HUES6 (cell line): ENCODE data around the gene AAMP.
A peak's percentile ranks its signal among the peaks of the same experiment; 100 is the strongest.

Experiments used
- H3K27ac ChIP-seq: 2 replicates; pipeline ENCODE4 v1.7.0; 2013; ENCODE audit warnings: low read depth, mild to moderate bottlenecking, low read length, inconsistent platforms
- H3K27me3 ChIP-seq: 2 replicates; pipeline ENCODE4 v1.6.1; 2013; ENCODE audit warnings: low read length; ENCODE audit not compliant: control insufficient read depth, insufficient read depth
- H3K36me3 ChIP-seq: 2 replicates; pipeline ENCODE4 v1.6.1; 2013; ENCODE audit warnings: low read length; ENCODE audit not compliant: control insufficient read depth, insufficient read depth
- H3K4me1 ChIP-seq: 2 replicates; pipeline ENCODE4 v1.6.1; 2013; ENCODE audit warnings: low read length; ENCODE audit not compliant: control insufficient read depth, insufficient read depth
- H3K4me3 ChIP-seq: 2 replicates; pipeline ENCODE4 v1.5.1; 2013; ENCODE audit warnings: low read depth, low read length
- H3K9ac ChIP-seq: one replicate; pipeline ENCODE4 v1.6.1; 2013; ENCODE audit warnings: mild to moderate bottlenecking, low read length
- H3K9me3 ChIP-seq: 2 replicates; pipeline ENCODE4 v1.6.1; 2013; ENCODE audit warnings: low read depth, low read length; ENCODE audit not compliant: control insufficient read depth, insufficient read depth

The AAMP gene

DNA sequence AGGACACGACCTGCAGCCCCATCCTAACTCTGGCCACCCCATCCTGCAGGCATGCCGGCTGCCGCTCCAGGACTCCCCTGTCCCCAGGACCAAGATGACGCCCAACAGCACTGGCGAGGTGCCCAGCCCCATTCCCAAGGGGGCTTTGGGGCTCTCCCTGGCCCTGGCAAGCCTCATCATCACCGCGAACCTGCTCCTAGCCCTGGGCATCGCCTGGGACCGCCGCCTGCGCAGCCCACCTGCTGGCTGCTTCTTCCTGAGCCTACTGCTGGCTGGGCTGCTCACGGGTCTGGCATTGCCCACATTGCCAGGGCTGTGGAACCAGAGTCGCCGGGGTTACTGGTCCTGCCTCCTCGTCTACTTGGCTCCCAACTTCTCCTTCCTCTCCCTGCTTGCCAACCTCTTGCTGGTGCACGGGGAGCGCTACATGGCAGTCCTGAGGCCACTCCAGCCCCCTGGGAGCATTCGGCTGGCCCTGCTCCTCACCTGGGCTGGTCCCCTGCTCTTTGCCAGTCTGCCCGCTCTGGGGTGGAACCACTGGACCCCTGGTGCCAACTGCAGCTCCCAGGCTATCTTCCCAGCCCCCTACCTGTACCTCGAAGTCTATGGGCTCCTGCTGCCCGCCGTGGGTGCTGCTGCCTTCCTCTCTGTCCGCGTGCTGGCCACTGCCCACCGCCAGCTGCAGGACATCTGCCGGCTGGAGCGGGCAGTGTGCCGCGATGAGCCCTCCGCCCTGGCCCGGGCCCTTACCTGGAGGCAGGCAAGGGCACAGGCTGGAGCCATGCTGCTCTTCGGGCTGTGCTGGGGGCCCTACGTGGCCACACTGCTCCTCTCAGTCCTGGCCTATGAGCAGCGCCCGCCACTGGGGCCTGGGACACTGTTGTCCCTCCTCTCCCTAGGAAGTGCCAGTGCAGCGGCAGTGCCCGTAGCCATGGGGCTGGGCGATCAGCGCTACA is 7.0 kb downstream of the AAMP start:
- no peaks in the 10 kb centered on the region for H3K27me3 ChIP-seq
- H3K4me1 ChIP-seq = peaks cover 33% of the 10 kb centered on the region
- no peak overlapping the region for H3K9ac ChIP-seq
- H3K27ac ChIP-seq = no peak overlapping the region
- peaks cover 48% of the 10 kb centered on the region for H3K36me3 ChIP-seq
- no peaks in the 10 kb centered on the region for H3K9me3 ChIP-seq
- no peak overlapping the region for H3K4me3 ChIP-seq

DNA sequence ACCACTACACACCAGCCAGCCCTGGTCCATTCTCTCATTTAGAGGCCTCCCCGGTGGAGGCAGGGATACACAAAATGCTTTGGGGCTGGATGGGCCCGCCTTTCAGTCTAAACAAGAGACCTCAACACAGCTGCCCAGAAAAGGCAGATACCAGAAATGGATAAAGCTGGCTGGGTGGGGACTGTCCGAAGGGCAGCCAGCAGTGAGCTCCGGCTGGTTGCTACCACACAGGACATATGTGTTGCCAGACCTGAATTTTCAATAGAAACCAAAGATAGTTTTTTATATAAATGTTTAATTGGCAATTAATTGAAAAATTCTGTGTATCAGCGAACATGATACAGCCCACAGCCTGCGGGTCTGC is 7.7 kb downstream of the AAMP start:
- peaks cover 33% of the 10 kb centered on the region for H3K4me1 ChIP-seq
- H3K9me3 ChIP-seq = no peaks in the 10 kb centered on the region
- no peak overlapping the region for H3K27ac ChIP-seq
- H3K4me3 ChIP-seq = no peak overlapping the region
- H3K36me3 ChIP-seq = peaks cover 43% of the 10 kb centered on the region
- no peaks in the 10 kb centered on the region for H3K27me3 ChIP-seq
- H3K9ac ChIP-seq = peak overlapping the region; percentile 41

- Histone ChIP-seq H3K27me3 (no peaks in the 10 kb centered on the region), H3K27ac (peak overlapping the region; percentile 37; the same call in 1 of the 2 replicates), H3K9me3 (no peaks in the 10 kb centered on the region), H3K4me3 (no peak overlapping the region), H3K4me1 (peaks cover 33% of the 10 kb centered on the region), H3K9ac (peak overlapping the region; percentile 41), H3K36me3 (peaks cover 37% of the 10 kb centered on the region)
Observed at GRCh38 chr2:218261423-218262236, 8.3 kb downstream of the AAMP start.

DNA sequence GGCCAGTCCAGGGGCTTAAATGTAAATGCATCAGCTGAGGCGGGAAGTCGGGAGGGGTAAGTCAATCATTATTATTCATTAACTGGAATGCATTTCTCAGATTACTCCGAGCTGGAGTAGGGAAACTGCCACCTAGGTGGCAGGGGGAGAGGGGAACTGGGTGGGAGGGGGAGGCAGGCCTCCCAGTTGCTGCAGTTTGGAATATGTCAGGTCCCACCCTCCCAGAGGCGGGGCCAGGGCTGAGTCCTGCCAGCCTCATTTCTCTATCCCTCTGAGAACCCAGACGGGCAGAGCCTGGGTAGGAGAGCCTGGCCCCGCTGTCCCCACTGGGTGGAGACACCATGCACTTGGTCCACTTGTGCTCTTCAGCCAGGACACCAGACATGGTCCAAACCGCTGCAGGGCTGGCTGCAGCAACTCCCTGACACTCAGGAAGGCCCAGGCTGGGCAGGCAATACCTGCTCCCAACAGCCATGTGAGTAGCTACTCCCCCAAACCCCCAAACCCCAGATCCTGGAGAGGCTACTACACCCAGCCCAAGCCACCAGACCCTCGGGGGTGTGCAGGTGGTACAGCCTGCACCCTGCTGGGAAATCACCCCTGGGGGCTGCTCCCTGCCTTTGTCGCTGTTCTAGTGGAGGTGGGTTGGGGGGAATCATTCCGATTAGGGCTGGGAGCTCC is 9.1 kb downstream of the AAMP start, which contains the start of gene GPBAR1:
Gene GPBAR1, plus strand, starts transcription at position 274 of the 681 bp plus-strand sequence. CDS start 1,710 bp downstream, outside the sequence.
- H3K27me3 ChIP-seq = no peaks in the 10 kb centered on the region
- H3K27ac ChIP-seq = peak within 1 kb of the TSS; percentile 37; the same call in 1 of the 2 replicates
- peak within 1 kb of the TSS; percentile 41 for H3K9ac ChIP-seq
- H3K9me3 ChIP-seq = no peaks in the 10 kb centered on the region
- peaks cover 33% of the 10 kb centered on the region for H3K36me3 ChIP-seq
- H3K4me1 ChIP-seq = peaks cover 33% of the 10 kb centered on the region
- H3K4me3 ChIP-seq = no peak within 1 kb of the TSS

- no peak overlapping the region for H3K4me3 ChIP-seq
- no peak overlapping the region for H3K9ac ChIP-seq
- H3K27me3 ChIP-seq = no peaks in the 10 kb centered on the region
- no peaks in the 10 kb centered on the region for H3K9me3 ChIP-seq
- peaks cover 33% of the 10 kb centered on the region for H3K4me1 ChIP-seq
- H3K27ac ChIP-seq = no peak overlapping the region
- H3K36me3 ChIP-seq = peaks cover 33% of the 10 kb centered on the region
Observed at GRCh38 chr2:218260166-218260565, 9.8 kb downstream of the AAMP start.

- H3K9ac ChIP-seq = no peak overlapping the region
- H3K36me3 ChIP-seq = peaks cover 33% of the 10 kb centered on the region
- no peak overlapping the region for H3K27ac ChIP-seq
- H3K4me1 ChIP-seq = peaks cover 33% of the 10 kb centered on the region
- no peaks in the 10 kb centered on the region for H3K27me3 ChIP-seq
- H3K4me3 ChIP-seq = no peak overlapping the region
- no peaks in the 10 kb centered on the region for H3K9me3 ChIP-seq
Observed at GRCh38 chr2:218259099-218259961, 10.6 kb downstream of the AAMP start.

DNA sequence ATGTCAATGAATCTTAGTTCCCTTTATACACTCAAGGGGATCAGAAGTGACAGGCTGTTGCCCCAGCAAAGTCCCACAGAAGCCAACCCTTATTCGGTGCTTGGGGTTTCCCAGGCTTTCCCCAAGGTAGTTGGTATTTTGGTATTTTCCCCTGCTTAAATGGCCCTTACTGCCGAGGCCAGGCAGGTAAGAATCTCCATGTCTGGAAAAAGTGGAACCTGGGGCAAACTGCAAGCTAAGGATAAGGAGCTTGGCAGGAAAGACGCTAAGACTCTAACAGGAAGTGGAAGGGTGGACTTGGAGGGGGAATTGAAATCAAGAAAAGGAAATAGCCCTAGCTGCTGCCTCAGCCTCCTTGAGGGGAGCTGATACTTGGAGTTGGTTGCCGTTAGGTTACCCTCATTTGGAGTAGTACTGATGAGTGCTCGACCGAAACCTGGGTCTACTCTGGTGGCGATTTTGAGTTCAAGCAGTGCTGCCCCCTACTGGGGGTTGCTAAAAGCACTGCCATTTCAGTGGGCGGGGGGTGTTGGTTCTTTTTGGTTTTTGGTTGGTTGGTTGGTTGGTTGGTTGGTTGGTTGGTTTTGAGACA is 12.5 kb downstream of the AAMP start:
- Histone ChIP-seq H3K4me1 (peaks cover 33% of the 10 kb centered on the region), H3K27ac (no peak overlapping the region), H3K9me3 (no peaks in the 10 kb centered on the region), H3K4me3 (no peak overlapping the region), H3K36me3 (peaks cover 38% of the 10 kb centered on the region), H3K9ac (no peak overlapping the region), H3K27me3 (no peaks in the 10 kb centered on the region)

DNA sequence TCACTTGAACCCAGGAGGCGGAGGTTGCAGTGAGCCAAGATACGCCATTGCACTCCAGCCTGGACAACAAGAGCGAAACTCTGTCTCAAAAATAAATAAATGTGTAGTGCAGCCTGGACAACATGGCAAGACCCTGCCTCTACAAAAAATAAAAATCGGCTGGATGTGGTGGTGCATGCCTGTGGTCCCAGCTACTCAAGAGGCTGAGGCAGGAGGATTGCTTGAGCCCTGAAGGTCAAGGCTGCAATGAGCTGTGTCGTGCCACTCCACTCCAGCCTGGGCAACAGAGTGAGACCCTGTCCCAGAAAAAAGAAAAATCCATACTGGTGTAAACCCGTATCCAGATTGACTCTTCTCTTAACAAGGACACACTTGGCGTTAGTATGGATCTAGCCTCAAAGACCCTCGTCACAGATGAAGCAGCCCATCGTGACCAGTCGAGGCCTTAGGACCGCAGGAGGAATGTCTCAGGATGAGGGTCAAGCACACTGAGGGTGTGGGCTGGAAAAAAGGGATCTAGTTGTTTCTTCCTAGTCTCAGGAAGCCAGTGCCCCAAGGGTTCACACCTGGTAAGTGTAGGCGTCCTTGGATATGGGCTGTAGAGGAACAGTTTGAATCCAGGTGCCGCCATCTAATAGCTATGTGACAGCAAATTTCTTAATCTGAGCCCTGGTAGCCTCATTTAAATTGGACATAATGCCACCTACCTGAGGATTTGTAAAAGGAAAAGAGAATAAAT is 13.2 kb downstream of the AAMP start:
- Histone ChIP-seq H3K4me1 (peaks cover 30% of the 10 kb centered on the region), H3K27me3 (no peaks in the 10 kb centered on the region), H3K9me3 (no peaks in the 10 kb centered on the region), H3K4me3 (no peak overlapping the region), H3K36me3 (peaks cover 44% of the 10 kb centered on the region), H3K9ac (no peak overlapping the region), H3K27ac (no peak overlapping the region)

- no peak overlapping the region for H3K4me3 ChIP-seq
- H3K4me1 ChIP-seq = peaks cover 16% of the 10 kb centered on the region
- no peaks in the 10 kb centered on the region for H3K27me3 ChIP-seq
- H3K9ac ChIP-seq = no peak overlapping the region
- H3K27ac ChIP-seq = no peak overlapping the region
- H3K9me3 ChIP-seq = no peaks in the 10 kb centered on the region
- H3K36me3 ChIP-seq = peaks cover 58% of the 10 kb centered on the region
Observed at GRCh38 chr2:218255446-218255845, 14.5 kb downstream of the AAMP start.
